HG03064 (cell line): ENCODE data around the gene SLC12A7.
"Not testable (repeated sequence)": the region's sequence is repeated elsewhere in the genome, so short reads cannot be mapped to it uniquely, and the experiment has no call there.

Source experiments
- ATAC-seq: cut with Tn5 transposase; IDR thresholded peaks from one replicate; pipeline ENCODE4 v1.9.1; 2021; ENCODE audit warnings: low read depth; ENCODE audit not compliant: unreplicated experiment

Gene SLC12A7

DNA sequence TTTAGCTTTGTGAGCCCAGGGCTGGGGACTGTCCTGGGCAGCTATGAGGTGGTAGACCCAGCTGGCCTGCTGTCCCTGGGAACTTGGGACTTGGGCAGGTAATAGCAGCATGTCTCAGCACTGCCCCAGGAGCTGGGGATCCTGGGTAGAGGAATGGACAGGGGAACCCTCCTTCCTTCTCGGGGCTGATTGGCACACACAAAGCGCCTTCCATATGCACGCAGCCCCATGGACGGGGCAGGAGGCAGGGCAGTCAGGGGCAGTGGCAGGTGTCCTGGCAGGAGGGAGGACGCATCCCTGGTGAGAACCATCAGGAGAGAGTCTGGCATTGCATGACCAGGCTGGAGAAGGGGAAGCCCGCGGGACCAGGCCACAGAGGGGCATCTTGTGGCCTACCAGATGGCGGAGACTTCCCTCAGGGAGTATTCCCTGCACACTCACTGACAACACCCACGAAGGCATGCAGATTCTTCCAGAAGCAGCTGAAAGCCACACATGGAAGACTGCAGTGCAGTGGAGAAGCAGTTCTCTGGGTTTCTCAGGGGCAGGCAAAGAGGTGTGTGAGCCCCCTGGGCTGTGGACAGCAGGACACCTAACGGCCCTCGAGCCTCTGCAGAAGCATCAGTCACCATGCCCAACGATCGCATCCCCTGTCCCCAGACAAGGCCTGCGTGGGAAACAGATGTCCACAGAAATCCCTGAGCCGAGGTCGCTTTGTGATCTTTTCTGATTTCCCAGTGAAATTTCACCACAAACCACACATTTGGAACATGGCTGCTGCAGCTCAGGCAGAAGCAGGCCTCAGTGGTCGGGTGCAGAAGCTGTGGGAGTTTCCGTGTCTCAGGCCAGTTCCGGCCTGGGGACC is 110.2 kb downstream of the SLC12A7 start:
- no peak for ATAC-seq

DNA sequence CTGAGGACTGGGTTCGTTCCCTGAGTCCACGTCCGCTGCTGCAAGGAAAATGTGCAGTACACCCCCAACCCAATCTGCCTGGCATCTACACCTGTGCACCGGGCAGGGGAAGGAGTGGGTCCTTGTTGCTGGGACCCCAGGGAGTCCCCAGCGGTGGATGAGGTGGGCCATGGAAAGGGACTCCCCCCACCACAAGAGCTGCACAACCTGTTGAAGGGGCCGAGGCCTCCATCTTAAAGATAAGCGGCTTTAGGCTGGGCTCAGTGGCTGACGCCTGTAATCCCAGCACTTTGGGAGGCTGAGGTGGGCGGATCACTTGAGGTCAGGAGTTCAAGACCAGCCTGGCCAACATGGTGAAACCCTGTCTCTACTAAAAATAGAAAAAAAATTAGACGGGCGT is 111.0 kb downstream of the SLC12A7 start:
- not testable (repeated sequence) for ATAC-seq
